Measurements from ENCODE around the gene LPO.

LPO gene

DNA sequence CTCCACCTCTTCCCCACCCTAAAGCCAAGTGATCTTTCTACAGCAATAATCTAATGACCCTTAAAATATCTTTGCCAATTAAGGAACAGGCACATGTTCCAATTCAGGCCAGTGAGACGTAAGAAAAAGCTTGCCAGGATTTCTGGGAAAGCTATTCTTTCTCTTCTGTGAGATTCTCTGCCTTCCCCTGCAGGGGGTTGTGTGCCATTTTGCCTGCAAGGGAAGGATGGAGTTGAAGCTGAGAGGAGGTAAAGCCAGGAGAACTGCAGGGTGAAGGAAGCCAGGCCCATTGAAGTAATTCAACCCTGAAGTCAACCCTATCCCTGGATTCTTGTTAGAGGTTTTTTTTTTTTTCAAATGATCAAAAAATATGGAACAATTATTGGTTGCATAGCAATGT, 9.0 kb upstream of the LPO start:
- TF ChIP-seq ZNF70 (CRISPR knock-in tag; IDR thresholded peaks at IDR 0.05) (no peak), TCF4 (CRISPR knock-in tag; IDR thresholded peaks at IDR 0.05; ENCODE audit: borderline replicate concordance) (no peak), PPARA (CRISPR knock-in tag; IDR thresholded peaks at IDR 0.05; ENCODE audit: borderline replicate concordance) (no peak), GLIS3 (CRISPR knock-in tag; IDR thresholded peaks at IDR 0.05) (no peak), RARB (CRISPR knock-in tag; IDR thresholded peaks at IDR 0.05) (no peak)
- TF ChIP-seq, protein P1, sequence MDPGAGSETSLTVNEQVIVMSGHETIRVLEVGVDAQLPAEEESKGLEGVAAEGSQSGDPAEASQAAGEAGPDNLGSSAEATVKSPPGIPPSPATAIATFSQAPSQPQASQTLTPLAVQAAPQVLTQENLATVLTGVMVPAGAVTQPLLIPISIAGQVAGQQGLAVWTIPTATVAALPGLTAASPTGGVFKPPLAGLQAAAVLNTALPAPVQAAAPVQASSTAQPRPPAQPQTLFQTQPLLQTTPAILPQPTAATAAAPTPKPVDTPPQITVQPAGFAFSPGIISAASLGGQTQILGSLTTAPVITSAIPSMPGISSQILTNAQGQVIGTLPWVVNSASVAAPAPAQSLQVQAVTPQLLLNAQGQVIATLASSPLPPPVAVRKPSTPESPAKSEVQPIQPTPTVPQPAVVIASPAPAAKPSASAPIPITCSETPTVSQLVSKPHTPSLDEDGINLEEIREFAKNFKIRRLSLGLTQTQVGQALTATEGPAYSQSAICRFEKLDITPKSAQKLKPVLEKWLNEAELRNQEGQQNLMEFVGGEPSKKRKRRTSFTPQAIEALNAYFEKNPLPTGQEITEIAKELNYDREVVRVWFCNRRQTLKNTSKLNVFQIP (CRISPR knock-in tag; IDR thresholded peaks at IDR 0.05; ENCODE audit: borderline replicate concordance, low read depth): no peak
- TF ChIP-seq, protein P2, sequence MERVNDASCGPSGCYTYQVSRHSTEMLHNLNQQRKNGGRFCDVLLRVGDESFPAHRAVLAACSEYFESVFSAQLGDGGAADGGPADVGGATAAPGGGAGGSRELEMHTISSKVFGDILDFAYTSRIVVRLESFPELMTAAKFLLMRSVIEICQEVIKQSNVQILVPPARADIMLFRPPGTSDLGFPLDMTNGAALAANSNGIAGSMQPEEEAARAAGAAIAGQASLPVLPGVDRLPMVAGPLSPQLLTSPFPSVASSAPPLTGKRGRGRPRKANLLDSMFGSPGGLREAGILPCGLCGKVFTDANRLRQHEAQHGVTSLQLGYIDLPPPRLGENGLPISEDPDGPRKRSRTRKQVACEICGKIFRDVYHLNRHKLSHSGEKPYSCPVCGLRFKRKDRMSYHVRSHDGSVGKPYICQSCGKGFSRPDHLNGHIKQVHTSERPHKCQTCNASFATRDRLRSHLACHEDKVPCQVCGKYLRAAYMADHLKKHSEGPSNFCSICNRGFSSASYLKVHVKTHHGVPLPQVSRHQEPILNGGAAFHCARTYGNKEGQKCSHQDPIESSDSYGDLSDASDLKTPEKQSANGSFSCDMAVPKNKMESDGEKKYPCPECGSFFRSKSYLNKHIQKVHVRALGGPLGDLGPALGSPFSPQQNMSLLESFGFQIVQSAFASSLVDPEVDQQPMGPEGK (CRISPR knock-in tag; IDR thresholded peaks at IDR 0.05; ENCODE audit: borderline replicate concordance): no peak
- no peak for ATAC-seq

DNA sequence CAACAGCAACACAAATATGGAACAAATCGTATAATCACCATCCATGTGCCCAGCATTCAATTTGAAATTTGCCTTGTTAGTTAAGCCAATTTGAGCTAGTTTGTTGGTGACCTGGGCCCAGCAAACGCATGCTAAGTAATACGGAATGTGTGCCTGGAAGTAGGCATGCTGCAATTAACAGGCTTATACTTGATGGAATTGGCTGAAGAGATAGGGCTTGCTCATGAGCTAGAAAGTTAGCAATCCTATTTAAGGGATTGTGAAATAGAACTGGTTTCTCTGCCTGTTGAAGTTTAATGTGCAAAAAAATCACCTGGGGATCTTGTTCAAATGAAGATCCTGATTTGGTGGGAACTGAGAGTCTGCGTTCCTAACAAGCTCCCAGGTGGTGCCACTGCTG, 8.5 kb upstream of the LPO start:
- TF ChIP-seq ZFP30 (CRISPR knock-in tag; IDR thresholded peaks at IDR 0.05) (no peak), ZNF565 (CRISPR knock-in tag; conservative IDR thresholded peaks at IDR 0.05; ENCODE audit: low read depth) (no peak), RARB (CRISPR knock-in tag; IDR thresholded peaks at IDR 0.05) (no peak), CSDC2 (CRISPR knock-in tag; IDR thresholded peaks at IDR 0.05) (no peak), ZNF8 (CRISPR knock-in tag; IDR thresholded peaks at IDR 0.05) (no peak)
- TF ChIP-seq, protein P3, sequence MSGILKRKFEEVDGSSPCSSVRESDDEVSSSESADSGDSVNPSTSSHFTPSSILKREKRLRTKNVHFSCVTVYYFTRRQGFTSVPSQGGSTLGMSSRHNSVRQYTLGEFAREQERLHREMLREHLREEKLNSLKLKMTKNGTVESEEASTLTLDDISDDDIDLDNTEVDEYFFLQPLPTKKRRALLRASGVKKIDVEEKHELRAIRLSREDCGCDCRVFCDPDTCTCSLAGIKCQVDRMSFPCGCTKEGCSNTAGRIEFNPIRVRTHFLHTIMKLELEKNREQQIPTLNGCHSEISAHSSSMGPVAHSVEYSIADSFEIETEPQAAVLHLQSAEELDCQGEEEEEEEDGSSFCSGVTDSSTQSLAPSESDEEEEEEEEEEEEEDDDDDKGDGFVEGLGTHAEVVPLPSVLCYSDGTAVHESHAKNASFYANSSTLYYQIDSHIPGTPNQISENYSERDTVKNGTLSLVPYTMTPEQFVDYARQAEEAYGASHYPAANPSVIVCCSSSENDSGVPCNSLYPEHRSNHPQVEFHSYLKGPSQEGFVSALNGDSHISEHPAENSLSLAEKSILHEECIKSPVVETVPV (CRISPR knock-in tag; IDR thresholded peaks at IDR 0.05): no peak
- TF ChIP-seq, protein P2 (CRISPR knock-in tag; IDR thresholded peaks at IDR 0.05; ENCODE audit: borderline replicate concordance): no peak
- TF ChIP-seq, protein P4, sequence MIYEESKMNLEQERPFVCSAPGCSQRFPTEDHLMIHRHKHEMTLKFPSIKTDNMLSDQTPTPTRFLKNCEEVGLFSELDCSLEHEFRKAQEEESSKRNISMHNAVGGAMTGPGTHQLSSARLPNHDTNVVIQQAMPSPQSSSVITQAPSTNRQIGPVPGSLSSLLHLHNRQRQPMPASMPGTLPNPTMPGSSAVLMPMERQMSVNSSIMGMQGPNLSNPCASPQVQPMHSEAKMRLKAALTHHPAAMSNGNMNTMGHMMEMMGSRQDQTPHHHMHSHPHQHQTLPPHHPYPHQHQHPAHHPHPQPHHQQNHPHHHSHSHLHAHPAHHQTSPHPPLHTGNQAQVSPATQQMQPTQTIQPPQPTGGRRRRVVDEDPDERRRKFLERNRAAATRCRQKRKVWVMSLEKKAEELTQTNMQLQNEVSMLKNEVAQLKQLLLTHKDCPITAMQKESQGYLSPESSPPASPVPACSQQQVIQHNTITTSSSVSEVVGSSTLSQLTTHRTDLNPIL (CRISPR knock-in tag; IDR thresholded peaks at IDR 0.05; ENCODE audit: low read depth): no peak

DNA sequence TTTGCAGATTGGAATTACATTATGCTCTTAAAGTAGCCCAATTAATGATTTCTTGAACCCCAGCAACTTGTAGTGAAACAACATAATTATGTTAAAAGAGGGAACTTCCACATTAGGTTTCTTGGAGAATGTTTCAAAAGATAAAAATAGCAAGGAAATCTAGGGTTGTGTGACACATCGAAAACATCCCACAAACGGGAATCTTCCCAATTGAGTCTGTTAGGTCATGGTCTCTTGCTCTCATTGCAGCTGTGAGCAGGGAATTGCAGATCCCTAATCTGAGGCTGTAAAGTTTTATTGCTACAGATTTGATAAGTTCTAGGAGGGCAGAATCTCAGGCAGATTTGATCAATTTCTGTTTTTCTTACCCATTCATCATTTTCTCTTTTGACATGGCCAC, 6.7 kb upstream of the LPO start:
- TF ChIP-seq GLIS3 (CRISPR knock-in tag; IDR thresholded peaks at IDR 0.05): no peak
- no peak for TF ChIP-seq CSDC2 (CRISPR knock-in tag; IDR thresholded peaks at IDR 0.05)
- no peak for TF ChIP-seq ZC3H10 (CRISPR knock-in tag; IDR thresholded peaks at IDR 0.05)
- no peak for TF ChIP-seq ZNF565 (CRISPR knock-in tag; conservative IDR thresholded peaks at IDR 0.05; ENCODE audit: low read depth)
- TF ChIP-seq OSR1 (CRISPR knock-in tag; IDR thresholded peaks at IDR 0.05): no peak
- TF ChIP-seq ZNF70 (CRISPR knock-in tag; IDR thresholded peaks at IDR 0.05): no peak
- no peak for TF ChIP-seq RARB (CRISPR knock-in tag; IDR thresholded peaks at IDR 0.05)
- TF ChIP-seq, protein P3 (CRISPR knock-in tag; IDR thresholded peaks at IDR 0.05): no peak
- TF ChIP-seq BACH2 (CRISPR knock-in tag; IDR thresholded peaks at IDR 0.05; ENCODE audit: borderline replicate concordance): no peak
- TF ChIP-seq ISL1 (CRISPR knock-in tag; IDR thresholded peaks at IDR 0.05): no peak
- no peak for TF ChIP-seq SNAI2 (CRISPR knock-in tag; IDR thresholded peaks at IDR 0.05)
- no peak for TF ChIP-seq TOX (CRISPR knock-in tag; IDR thresholded peaks at IDR 0.05; ENCODE audit: borderline replicate concordance)
- ATAC-seq: no peak

More for the DNA sequence above, 8.5 kb upstream of the LPO start:
- no peak for ATAC-seq
